ENCODE results near the gene DKC1.
A peak's percentile ranks its signal among the peaks of the same experiment; 100 is the strongest.

Gene DKC1

GRCh38 chrX:154738011-154738738 lies 24.5 kb upstream of the DKC1 start:
- DNase-seq = peak; percentile 15

- no peak for DNase-seq
Observed at GRCh38 chrX:154739952-154740465, 22.7 kb upstream of the DKC1 start.

GRCh38 chrX:154742613-154743012 lies 20.1 kb upstream of the DKC1 start:
- DNase-seq = no peak

GRCh38 chrX:154748712-154749339 lies 13.8 kb upstream of the DKC1 start:
- peak; percentile 23 for DNase-seq

- no peak for DNase-seq
Observed at GRCh38 chrX:154749856-154750255, 12.8 kb upstream of the DKC1 start.

GRCh38 chrX:154750301-154751202 lies 12.1 kb upstream of the DKC1 start, which contains the start of gene GAB3:
TSS of gene GAB3 (minus strand) at chrX:154751077. CDS start at chrX:154751025, 52 bp downstream.
- DNase-seq = peak; percentile 5

- DNase-seq = peak; percentile 13
Observed at GRCh38 chrX:154751203-154751668, 11.4 kb upstream of the DKC1 start.

- no peak for DNase-seq
Observed at GRCh38 chrX:154751669-154752271, 10.9 kb upstream of the DKC1 start.

- no peak for DNase-seq
Observed at GRCh38 chrX:154758696-154759095, 4.0 kb upstream of the DKC1 start.

GRCh38 chrX:154761977-154762536 lies 607 bp upstream of the DKC1 start:
- peak; percentile 62 for DNase-seq

- no peak for DNase-seq
Observed at GRCh38 chrX:154774622-154775021, 12.0 kb downstream of the DKC1 start.

GRCh38 chrX:154775419-154776349 lies 13.0 kb downstream of the DKC1 start:
- DNase-seq = no peak

- no peak for DNase-seq
Observed at GRCh38 chrX:154776753-154777152, 14.1 kb downstream of the DKC1 start.

GRCh38 chrX:154779261-154779660 lies 16.6 kb downstream of the DKC1 start:
- no peak for DNase-seq

- DNase-seq = no peak
Observed at GRCh38 chrX:154780968-154781367, 18.3 kb downstream of the DKC1 start.

GRCh38 chrX:154784149-154784995 lies 21.7 kb downstream of the DKC1 start:
- no peak for DNase-seq

GRCh38 chrX:154785716-154786115 lies 23.1 kb downstream of the DKC1 start:
- DNase-seq = no peak

- no peak for DNase-seq
Observed at GRCh38 chrX:154791467-154791866, 28.8 kb downstream of the DKC1 start.

GRCh38 chrX:154791939-154792338 lies 29.3 kb downstream of the DKC1 start:
- no peak for DNase-seq
